GM23248 (cell line): ENCODE measurements around the gene KAZN.

ENCODE experiments used
- EZH2 ChIP-seq: fragments of 200-600 bp; sonication (generic); IDR thresholded peaks from 2 replicates; pipeline ENCODE4 v1.6.1; 2018; ENCODE audit warnings: antibody characterized with exemption, mild to moderate bottlenecking; ENCODE audit not compliant: insufficient read depth, poor library complexity, severe bottlenecking
- EZH2phosphoT487 ChIP-seq: fragments of 200-600 bp; sonication (generic); IDR thresholded peaks from 2 replicates; pipeline ENCODE4 v1.6.1; 2018; ENCODE audit warnings: antibody characterized with exemption, moderate library complexity, mild to moderate bottlenecking, low read depth; ENCODE audit not compliant: insufficient read depth

DNA sequence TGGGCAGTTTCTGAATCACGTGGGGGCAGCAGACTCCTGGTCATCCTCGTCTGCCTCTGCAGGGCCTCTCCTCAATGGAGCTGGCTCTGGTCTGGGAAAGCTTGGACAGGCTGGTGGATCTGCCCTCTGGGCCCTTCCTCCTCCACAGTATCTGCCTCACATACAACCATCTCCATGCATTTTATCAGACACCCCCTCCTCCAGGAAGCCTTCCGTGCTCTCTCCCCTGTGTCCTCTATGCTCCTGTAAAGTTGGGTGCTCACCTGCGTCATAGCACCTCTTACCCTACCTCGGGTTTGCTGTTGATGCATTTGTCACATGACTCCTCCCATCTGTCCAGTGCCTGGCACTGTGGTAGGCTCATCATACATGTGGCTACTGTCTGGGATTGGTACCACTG, 459.3 kb downstream of the KAZN start:
- TF ChIP-seq EZH2 (no peak), EZH2phosphoT487 (no peak)
